Spleen (tissue), 11 donors: ENCODE data around the gene CAMKV. TPM values are rescaled to one million over a fixed set of nuclear protein-coding genes. Genes with fewer than 3 reads are reported as not detected.

Experiments used
- DNase-seq: peaks from one replicate; pipeline ENCODE4 v3.0.0-alpha.2; 2020
- H3K27ac ChIP-seq, 8 donors: fragments of 200-600 bp; sonication (generic) in 7 of 8; 1 replicate in 4 of 8; 2 replicates in 4 of 8; pipeline versions ENCODE4 v1.5.0 to v1.8.0; 2016 to 2021; ENCODE audit warnings: inconsistent platforms in 4 of 8, mild to moderate bottlenecking in 4 of 8, moderate library complexity in 1 of 8
- H3K27me3 ChIP-seq, 7 donors: fragments of 200-600 bp; sonication (generic) in 6 of 7; replicated peaks in 1 of 7; 1 replicate in 4 of 7; 2 replicates in 3 of 7; pipeline versions ENCODE4 v1.5.0 to v1.8.0; 2016 to 2021; ENCODE audit warnings: inconsistent platforms in 3 of 7, mild to moderate bottlenecking in 1 of 7
- H3K36me3 ChIP-seq, 6 donors: fragments of 200-600 bp; sonication (generic) in 5 of 6; 1 replicate in 4 of 6; 2 replicates in 2 of 6; pipeline versions ENCODE4 v1.5.0 to v1.8.0; 2016 to 2021; ENCODE audit warnings: inconsistent platforms in 2 of 6
- H3K4me1 ChIP-seq, 6 donors: fragments of 200-600 bp; sonication (generic) in 5 of 6; 1 replicate in 3 of 6; 2 replicates in 3 of 6; pipeline versions ENCODE4 v1.5.0 to v1.8.0; 2016 to 2021; ENCODE audit warnings: inconsistent platforms in 3 of 6
- H3K4me3 ChIP-seq, 8 donors: fragments of 200-600 bp; sonication (generic) in 7 of 8; 1 replicate in 4 of 8; 2 replicates in 4 of 8; pipeline versions ENCODE4 v1.5.0 to v1.8.0; 2016 to 2021; ENCODE audit warnings: inconsistent platforms in 4 of 8, mild to moderate bottlenecking in 4 of 8, moderate library complexity in 2 of 8
- H3K9me3 ChIP-seq, 8 donors: fragments of 200-600 bp; sonication (generic) in 7 of 8; 1 replicate in 4 of 8; 2 replicates in 4 of 8; pipeline versions ENCODE4 v1.5.0 to v1.8.0; 2016 to 2021; ENCODE audit warnings: inconsistent platforms in 4 of 8
- CTCF ChIP-seq, 11 experiments: fragments of 200-600 bp in 7 of 11; fragments of 450-650 bp in 4 of 11; sonication (generic) in 4 of 11; IDR thresholded peaks in 8 of 11; conservative IDR thresholded peaks in 3 of 11; 1 replicate in 7 of 11; 2 replicates in 4 of 11; pipeline versions ENCODE4 v1.4.0 to v1.8.0; 2016 to 2021; ENCODE audit warnings: antibody characterized with exemption in 11 of 11, inconsistent platforms in 4 of 11, mild to moderate bottlenecking in 1 of 11
- POLR2A ChIP-seq, 3 donors: fragments of 450-650 bp; IDR thresholded peaks; one replicate each; pipeline ENCODE4 v1.5.1; 2017; ENCODE audit warnings: antibody characterized with exemption in 3 of 3, mild to moderate bottlenecking in 1 of 3
- POLR2AphosphoS5 ChIP-seq, 3 donors: sonication (generic); formaldehyde crosslinking; IDR thresholded peaks; one replicate each; pipeline ENCODE4 v1.5.1; 2017; ENCODE audit warnings: antibody characterized with exemption in 3 of 3
- WGBS, 5 donors: extraction: QIAGEN DNeasy Blood & Tissue Kit in 3 of 5; methylation state at CpG; one replicate each; pipeline versions ENCODE4 v1.1.5 to v1.1.7; 2013 to 2018; 5-methylcytosine and 5-hydroxymethylcytosine counted together
- intact Hi-C: fragments of 100-400 bp; cut with DNase I; formaldehyde crosslinking; loops from one replicate; pipeline ENCODE4 v1.15.0; 2023; ENCODE audit warnings: low total_unique reads
- polyA plus RNA-seq, 3 donors: library from polyadenylated mRNA; stranded (reverse); fragments of 200-250 nt; gene quantifications; one replicate each; pipeline ENCODE4 v1.2.1, GENCODE V29; 2013
- total RNA-seq, 7 donors: library from RNA; depleted of rRNA in 3 of 7; stranded (reverse); fragments of >200 nt in 3 of 7; fragmentation: NEBNext Ultra II Directional in 4 of 7; extraction: Animal tissue kit (Norgen Biotek cat#: 25700) in 4 of 7; gene quantifications; one replicate each; pipeline versions ENCODE4 v1.1.0 to v1.2.1, GENCODE V29; 2016 to 2021
- donor health status: healthy with polysubstance abuse.
- donor health status: DM: no; HTN: no; CAD: no; lungs with moderate emphysema.
- donor health status: DM: no; HTN: no; CAD: no.
- donor health status: Bipolar disorder and iron deficiency.
- donor health status: healthy.
- donor health status: DM: no; HTN: no; CAD: no.
- donor health status: DM: yes; HTN: yes; CAD: no.

The CAMKV gene
- total and polyA plus RNA-seq, 10 donors: not detected

- TF ChIP-seq POLR2A (IDR thresholded peaks at IDR 0.05) (no peak), POLR2AphosphoS5 (IDR thresholded peaks at IDR 0.05) (no peak)
- WGBS, 5 donors: 76 to 91% (median 88%) methylated on average over 3 of the region's 3 CpGs
Measured at GRCh38 chr3:49845694-49846093, 24.0 kb downstream of the CAMKV start.

GRCh38 chr3:49844464-49845183 lies 25.1 kb downstream of the CAMKV start:
- H3K9me3 ChIP-seq: no peaks in the 10 kb centered on the region
- H3K4me1 ChIP-seq: peaks cover 0 to under 1% (median 0%) of the 10 kb centered on the region in 6 donors
- no peaks in the 10 kb centered on the region for H3K27me3 ChIP-seq
- peaks cover 0 to 57% (median 0%) of the 10 kb centered on the region in 6 donors for H3K36me3 ChIP-seq
- intact Hi-C loops: loop anchor here (5.0 kb wide), 1 partner anchor 142 kb away; no protein-coding TSS in a partner anchor
- H3K27ac ChIP-seq: no peak overlapping the region
- DNase-seq: no peak
- H3K4me3 ChIP-seq: no peak overlapping the region
- no peak for TF ChIP-seq CTCF (IDR thresholded peaks at IDR 0.05 in 8 of 11, conservative IDR thresholded peaks at IDR 0.05 in 3 of 11)
- no peak for TF ChIP-seq POLR2AphosphoS5 (IDR thresholded peaks at IDR 0.05)
- TF ChIP-seq POLR2A (IDR thresholded peaks at IDR 0.05): no peak
- 70 to 87% (median 80%) methylated on average over 5 of the region's 5 CpGs for WGBS, 5 donors

More at GRCh38 chr3:49845694-49846093, 24.0 kb downstream of the CAMKV start:
- intact Hi-C loops: no loop called here
- no peaks in the 10 kb centered on the region for H3K27me3 ChIP-seq
- H3K4me1 ChIP-seq: no peaks in the 10 kb centered on the region
- no peak overlapping the region for H3K4me3 ChIP-seq
- H3K9me3 ChIP-seq: no peaks in the 10 kb centered on the region
- no peak overlapping the region for H3K27ac ChIP-seq
- peaks cover 0 to 57% (median 0%) of the 10 kb centered on the region in 6 donors for H3K36me3 ChIP-seq
- no peak for DNase-seq

DNA sequence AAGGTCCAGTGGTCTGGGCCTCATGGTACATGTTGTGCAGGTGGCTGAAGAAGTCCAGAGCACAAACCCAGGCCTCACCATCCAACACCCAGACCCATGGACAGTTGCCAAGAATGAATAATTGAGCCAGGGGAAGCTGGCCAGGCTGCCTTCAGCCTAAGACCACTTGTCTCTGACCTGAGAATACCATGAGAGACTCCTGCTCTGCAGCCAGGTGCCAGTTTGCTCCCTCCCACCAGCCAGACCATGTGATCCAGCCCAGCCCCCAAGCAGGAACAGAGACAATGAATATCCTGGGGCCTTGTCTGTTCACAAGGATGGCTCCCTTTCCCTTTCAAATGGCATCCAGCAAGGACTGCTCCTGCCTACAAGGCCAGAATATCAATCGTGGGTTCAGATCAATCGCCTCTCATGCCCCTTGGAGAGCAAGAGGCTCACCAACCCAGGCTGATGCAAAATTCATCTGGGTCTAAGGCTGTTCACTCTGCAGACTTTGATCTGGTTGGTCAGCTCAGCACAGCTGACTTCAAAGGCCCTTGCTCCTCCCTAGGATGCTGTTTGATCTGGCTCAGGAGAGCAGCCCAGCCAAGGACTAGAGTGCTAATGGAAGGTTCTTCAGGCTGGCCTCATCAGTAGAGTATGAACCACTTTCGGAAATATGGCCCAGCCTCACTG lies 26.7 kb downstream of the CAMKV start:
- Histone ChIP-seq H3K36me3 (peaks cover 0 to 57% (median 0%) of the 10 kb centered on the region in 6 donors), H3K27ac (no peak overlapping the region), H3K4me3 (no peak overlapping the region), H3K27me3 (no peaks in the 10 kb centered on the region), H3K9me3 (no peaks in the 10 kb centered on the region), H3K4me1 (peaks cover 0 to 9% (median 7%) of the 10 kb centered on the region in 6 donors)
- 88 to 96% (median 95%) methylated on average over 3 of the region's 3 CpGs for WGBS, 5 donors
- intact Hi-C loops: loop anchor here (5.0 kb wide), 1 partner anchor 141 kb away; no protein-coding TSS in a partner anchor
- DNase-seq: no peak
- no peak for TF ChIP-seq POLR2AphosphoS5 (IDR thresholded peaks at IDR 0.05)
- TF ChIP-seq POLR2A (IDR thresholded peaks at IDR 0.05): no peak
- no peak for TF ChIP-seq CTCF (IDR thresholded peaks at IDR 0.05 in 8 of 11, conservative IDR thresholded peaks at IDR 0.05 in 3 of 11)

DNA sequence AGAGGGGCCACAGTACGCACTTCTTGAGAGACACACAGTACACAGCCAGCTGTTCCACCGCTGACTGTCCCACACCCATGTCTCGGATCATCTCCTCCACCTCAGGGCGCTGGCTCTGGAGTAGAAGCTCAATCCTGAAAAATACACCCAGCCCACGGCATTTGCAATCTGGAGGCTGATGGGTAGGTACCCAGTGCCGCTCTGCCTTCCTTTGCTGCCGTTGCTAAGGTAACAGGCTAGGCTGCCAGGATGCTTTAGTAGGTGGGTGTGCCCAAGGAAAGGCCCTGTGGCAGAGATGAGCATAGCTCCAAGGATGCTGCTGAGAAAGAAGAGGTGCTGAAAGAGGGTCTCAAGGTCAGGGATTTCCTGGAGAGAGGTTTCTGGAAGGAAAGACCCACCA lies 27.9 kb downstream of the CAMKV start:
- Histone ChIP-seq H3K4me1 (peaks cover 0 to 9% (median 7%) of the 10 kb centered on the region in 6 donors), H3K27ac (no peak overlapping the region), H3K4me3 (no peak overlapping the region), H3K9me3 (no peaks in the 10 kb centered on the region), H3K36me3 (peaks cover 0 to 45% (median 0%) of the 10 kb centered on the region in 6 donors), H3K27me3 (no peaks in the 10 kb centered on the region)
- no peak for TF ChIP-seq POLR2AphosphoS5 (IDR thresholded peaks at IDR 0.05)
- TF ChIP-seq CTCF (IDR thresholded peaks at IDR 0.05 in 8 of 11, conservative IDR thresholded peaks at IDR 0.05 in 3 of 11): no peak
- TF ChIP-seq POLR2A (IDR thresholded peaks at IDR 0.05): no peak
- no peak for DNase-seq
- intact Hi-C loops: loop anchor here (5.0 kb wide), 1 partner anchor 140 kb away; no protein-coding TSS in a partner anchor
- WGBS, 5 donors: 89 to 97% (median 95%) methylated on average over 6 to 7 of the region's 7 CpGs
